Naive thymus-derived CD4-positive, alpha-beta T cell (primary cell): ENCODE data around the gene S100A7A. TPM values are rescaled to one million over a fixed set of nuclear protein-coding genes. Genes with fewer than 3 reads are reported as not detected.

ENCODE experiments used
- ATAC-seq: fragments of 150-1000 bp; cut with Tn5 transposase; 2 replicates; pipeline ENCODE4 v1.10.0; 2021; ENCODE audit warnings: mild to moderate bottlenecking, moderate library complexity
- CTCF ChIA-PET: fragments of 350-600 bp; sonication (Branson Sonifier 250); formaldehyde crosslinking; loops from one replicate; lab custom pipeline; 2021; ENCODE audit warnings: antibody characterized with exemption; lab: Charles Lee
- POLR2A ChIA-PET: fragments of 350-600 bp; sonication (Branson Sonifier 250); formaldehyde crosslinking; loops from one replicate; lab custom pipeline; 2021; ENCODE audit warnings: antibody characterized with exemption, inconsistent platforms; lab: Charles Lee
- DNase-seq, 9 donors: peaks; one replicate each; pipeline versions ENCODE4 v3.0.0 to v3.0.0-alpha.2; 2020 to 2022; ENCODE audit warnings: mixed read lengths in 1 of 9
- H3K27ac ChIP-seq: one replicate; pipeline ENCODE4 v1.7.0; 2013; ENCODE audit warnings: mild to moderate bottlenecking, low read depth, low read length, moderate library complexity
- H3K27me3 ChIP-seq, 2 donors: one replicate each; pipeline ENCODE4 v1.7.0; 2013; ENCODE audit warnings: low read length in 2 of 2, mild to moderate bottlenecking in 2 of 2, moderate library complexity in 2 of 2; ENCODE audit not compliant: control insufficient read depth in 2 of 2, insufficient read depth in 2 of 2
- H3K36me3 ChIP-seq, 3 experiments: 1 replicate in 2 of 3; 2 replicates in 1 of 3; pipeline ENCODE4 v1.7.0; 2013; ENCODE audit warnings: low read length in 3 of 3, mild to moderate bottlenecking in 3 of 3, moderate library complexity in 1 of 3; ENCODE audit not compliant: insufficient read depth in 3 of 3, control insufficient read depth in 2 of 3
- H3K4me1 ChIP-seq, 2 donors: one replicate each; pipeline ENCODE4 v1.7.0; 2013; ENCODE audit warnings: low read length in 2 of 2, mild to moderate bottlenecking in 2 of 2, moderate library complexity in 1 of 2; ENCODE audit not compliant: control insufficient read depth in 2 of 2, insufficient read depth in 2 of 2
- H3K4me3 ChIP-seq: 2 replicates; pipeline ENCODE4 v1.7.0; 2013; ENCODE audit warnings: mild to moderate bottlenecking, low read length
- H3K9me3 ChIP-seq, 3 experiments: 1 replicate in 2 of 3; 2 replicates in 1 of 3; pipeline ENCODE4 v1.7.0; 2013; ENCODE audit warnings: low read length in 3 of 3; ENCODE audit not compliant: control insufficient read depth in 2 of 3
- H3K27ac Mint-ChIP-seq, 9 donors: one replicate each; pipeline ENCODE4 v1.8.0; 2020 to 2022; ENCODE audit warnings: mixed read lengths in 9 of 9, mild to moderate bottlenecking in 8 of 9, moderate library complexity in 5 of 9, inconsistent platforms in 2 of 9
- H3K27me3 Mint-ChIP-seq, 5 donors: one replicate each; pipeline ENCODE4 v1.8.0; 2021 to 2022; ENCODE audit warnings: mixed read lengths in 5 of 5, mild to moderate bottlenecking in 1 of 5
- H3K36me3 Mint-ChIP-seq, 5 donors: one replicate each; pipeline ENCODE4 v1.8.0; 2020 to 2022; ENCODE audit warnings: mixed read lengths in 5 of 5, mild to moderate bottlenecking in 3 of 5, inconsistent platforms in 1 of 5
- H3K4me1 Mint-ChIP-seq, 7 donors: one replicate each; pipeline ENCODE4 v1.8.0; 2020 to 2022; ENCODE audit warnings: mixed read lengths in 7 of 7, mild to moderate bottlenecking in 3 of 7, inconsistent platforms in 1 of 7
- H3K4me3 Mint-ChIP-seq, 10 donors: one replicate each; pipeline ENCODE4 v1.8.0; 2020 to 2022; ENCODE audit warnings: mild to moderate bottlenecking in 10 of 10, mixed read lengths in 10 of 10, moderate library complexity in 6 of 10, inconsistent platforms in 2 of 10
- H3K9me3 Mint-ChIP-seq, 11 donors: one replicate each; pipeline ENCODE4 v1.8.0; 2020 to 2022; ENCODE audit warnings: mixed read lengths in 11 of 11, mild to moderate bottlenecking in 4 of 11, inconsistent platforms in 1 of 11, moderate library complexity in 1 of 11
- intact Hi-C, 2 donors: fragments of 100-400 bp; cut with micrococcal nuclease; formaldehyde crosslinking; loops; one replicate each; pipeline ENCODE4 v1.15.1; 2023
- polyA plus RNA-seq, 2 donors: library from polyadenylated mRNA; unstranded; fragments of 300-500 nt; fragmentation: Illumina TruSeq; gene quantifications; one replicate each; pipeline ENCODE4 v1.2.3, GENCODE V29; 2021
- total RNA-seq, 6 experiments: library from RNA in 5 of 6; stranded (reverse) in 5 of 6; gene quantifications; 1 replicate in 5 of 6; 2 replicates in 1 of 6; pipeline ENCODE4 v1.2.3 and lab custom pipeline; 2021 to 2026

Gene S100A7A
- total and polyA plus RNA-seq, 7 experiments from 2014 or later: not detected

DNA sequence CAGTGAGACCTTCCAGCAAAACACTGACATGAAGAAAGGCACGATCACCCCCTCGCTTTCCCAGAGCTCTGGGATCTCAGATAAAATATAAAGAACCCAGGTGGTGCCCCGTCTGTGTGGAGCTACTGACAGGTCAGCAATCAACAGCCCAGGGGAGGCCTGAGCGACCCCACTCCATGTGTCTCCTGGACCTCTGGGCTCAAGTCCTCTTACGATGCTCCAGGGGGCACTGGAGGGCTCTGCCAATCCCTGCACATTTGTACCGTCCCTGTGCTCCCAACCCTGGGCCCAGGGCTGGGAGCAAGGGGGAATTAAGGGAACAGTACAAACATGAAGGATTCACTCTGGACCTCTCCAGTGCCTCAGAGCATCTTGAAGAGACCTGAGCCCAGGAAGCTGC lies 12.5 kb downstream of the S100A7A start:
- ChIA-PET CTCF (no interaction called here), POLR2A (no interaction called here)
- Mint-ChIP-seq H3K4me1 (no peaks in the 10 kb centered on the region), H3K27me3 (peaks cover 5 to 55% (median 40%) of the 10 kb centered on the region in 5 donors), H3K27ac (no peak overlapping the region), H3K36me3 (no peaks in the 10 kb centered on the region), H3K9me3 (peaks cover 0 to 2% (median 0%) of the 10 kb centered on the region in 11 donors), H3K4me3 (no peak overlapping the region)
- Histone ChIP-seq H3K27ac (no peak overlapping the region), H3K9me3 (no peaks in the 10 kb centered on the region), H3K4me1 (no peaks in the 10 kb centered on the region), H3K27me3 (no peaks in the 10 kb centered on the region), H3K4me3 (no peak overlapping the region), H3K36me3 (no peaks in the 10 kb centered on the region)
- ATAC-seq: no peak
- intact Hi-C loops: no loop called here
- no peak for DNase-seq

DNA sequence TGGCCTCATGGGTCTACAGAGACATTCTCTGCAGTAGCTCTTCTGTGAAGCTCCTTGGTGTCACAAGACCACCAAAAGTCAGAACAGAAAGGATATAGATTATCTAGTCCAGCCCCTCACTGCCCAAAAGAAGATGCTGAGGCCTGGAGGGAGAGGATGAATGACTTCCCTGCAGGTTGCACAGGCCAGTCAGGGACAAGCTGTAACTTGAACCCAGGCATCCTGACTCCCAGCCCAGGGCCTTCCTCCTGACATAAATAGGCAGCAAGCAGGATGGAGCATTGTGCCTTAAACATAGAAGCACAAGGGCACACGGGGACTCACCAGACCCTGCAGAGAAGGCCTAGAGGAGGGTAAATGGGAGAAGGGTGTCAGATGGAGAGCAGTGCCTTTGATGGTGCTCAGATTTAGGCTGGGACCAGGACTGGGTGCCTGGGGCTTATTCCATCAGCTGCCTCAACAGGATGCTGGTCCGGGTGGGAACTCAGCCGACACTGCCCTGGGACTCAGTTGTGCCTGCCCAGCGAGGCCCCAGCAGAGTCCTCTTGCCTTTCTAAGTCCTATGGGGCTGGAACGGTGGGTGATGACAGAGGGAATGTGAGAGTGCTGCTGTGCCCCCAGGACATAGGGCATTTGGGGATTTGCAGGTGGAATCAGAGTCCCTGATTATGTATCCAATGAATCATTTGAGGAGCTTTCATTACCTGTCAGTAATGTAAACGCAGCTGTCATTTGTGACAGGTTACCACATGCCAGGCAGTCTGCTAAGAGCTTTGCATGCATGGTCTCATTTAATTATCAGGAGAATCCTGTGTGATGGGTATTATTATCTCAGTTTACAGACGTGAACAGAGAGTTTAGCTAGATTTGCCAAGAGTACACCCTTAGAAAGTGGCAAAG lies 13.2 kb downstream of the S100A7A start:
- Histone ChIP-seq H3K4me1 (no peaks in the 10 kb centered on the region), H3K27ac (no peak overlapping the region), H3K4me3 (no peak overlapping the region), H3K27me3 (no peaks in the 10 kb centered on the region), H3K9me3 (no peaks in the 10 kb centered on the region), H3K36me3 (no peaks in the 10 kb centered on the region)
- intact Hi-C loops: no loop called here
- H3K27me3 Mint-ChIP-seq: peaks cover 5 to 49% (median 34%) of the 10 kb centered on the region in 5 donors
- peaks cover 0 to 2% (median 0%) of the 10 kb centered on the region in 11 donors for H3K9me3 Mint-ChIP-seq
- ATAC-seq: no peak
- no peak overlapping the region for H3K27ac Mint-ChIP-seq
- H3K36me3 Mint-ChIP-seq: no peaks in the 10 kb centered on the region
- ChIA-PET POLR2A (no interaction called here), CTCF (no interaction called here)
- DNase-seq: no peak
- H3K4me3 Mint-ChIP-seq: no peak overlapping the region
- no peaks in the 10 kb centered on the region for H3K4me1 Mint-ChIP-seq

DNA sequence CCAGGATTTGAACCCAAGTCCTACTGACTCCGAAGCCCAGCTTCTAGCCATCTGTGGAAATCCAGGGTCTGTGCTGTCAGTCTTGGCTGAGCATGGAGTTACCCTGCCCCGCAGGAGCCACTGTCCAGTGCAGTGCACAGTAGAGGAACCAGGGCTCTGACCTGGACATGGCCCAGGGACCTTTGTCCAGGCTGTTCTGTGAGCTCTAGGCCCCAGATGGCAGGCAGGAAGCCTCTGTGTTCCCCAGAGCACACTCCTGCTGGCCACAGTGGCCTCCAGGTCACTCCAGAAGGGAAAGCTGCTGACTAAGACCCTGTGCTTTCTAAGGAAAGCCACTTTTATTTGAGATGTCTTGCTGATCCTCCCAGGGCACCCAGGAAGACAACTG lies 13.8 kb downstream of the S100A7A start:
- peaks cover 0 to 2% (median 0%) of the 10 kb centered on the region in 11 donors for H3K9me3 Mint-ChIP-seq
- H3K4me1 Mint-ChIP-seq: no peaks in the 10 kb centered on the region
- intact Hi-C loops: no loop called here
- no peak overlapping the region for H3K4me3 Mint-ChIP-seq
- H3K4me3 ChIP-seq: no peak overlapping the region
- CTCF ChIA-PET: no interaction called here
- no peak for DNase-seq
- ATAC-seq: no peak
- H3K27me3 ChIP-seq: no peaks in the 10 kb centered on the region
- H3K36me3 ChIP-seq: no peaks in the 10 kb centered on the region
- H3K36me3 Mint-ChIP-seq: no peaks in the 10 kb centered on the region
- H3K27ac Mint-ChIP-seq: no peak overlapping the region
- no peaks in the 10 kb centered on the region for H3K9me3 ChIP-seq
- H3K4me1 ChIP-seq: no peaks in the 10 kb centered on the region
- peaks cover 5 to 43% (median 27%) of the 10 kb centered on the region in 5 donors for H3K27me3 Mint-ChIP-seq
- no peak overlapping the region for H3K27ac ChIP-seq
- POLR2A ChIA-PET: no interaction called here

DNA sequence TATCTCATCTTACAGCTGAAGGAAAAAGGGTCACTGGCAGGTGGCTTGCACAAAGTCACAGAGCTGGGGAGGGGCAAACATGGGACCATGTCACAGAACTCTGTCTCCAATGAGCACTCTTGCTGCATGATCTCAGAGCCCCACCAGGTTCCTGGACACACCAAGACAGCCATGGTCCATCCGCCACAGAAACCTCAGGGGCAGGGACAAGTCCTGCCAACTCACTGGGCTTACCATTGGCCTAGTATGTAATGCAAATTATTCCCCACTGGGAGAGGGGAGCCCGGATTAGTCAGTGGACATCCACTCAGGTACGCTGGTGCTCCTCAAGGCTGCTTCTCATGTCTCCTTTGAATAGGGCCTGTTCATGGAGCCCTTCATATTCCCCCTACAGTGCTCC lies 14.2 kb downstream of the S100A7A start:
- H3K36me3 Mint-ChIP-seq: no peaks in the 10 kb centered on the region
- no peaks in the 10 kb centered on the region for H3K4me1 ChIP-seq
- ChIA-PET POLR2A (no interaction called here), CTCF (no interaction called here)
- H3K27me3 ChIP-seq: no peaks in the 10 kb centered on the region
- DNase-seq (no peak), ATAC-seq (no peak)
- no peaks in the 10 kb centered on the region for H3K9me3 ChIP-seq
- H3K27ac ChIP-seq: no peak overlapping the region
- H3K27ac Mint-ChIP-seq: no peak overlapping the region
- no peak overlapping the region for H3K4me3 ChIP-seq
- no peaks in the 10 kb centered on the region for H3K36me3 ChIP-seq
- no peaks in the 10 kb centered on the region for H3K4me1 Mint-ChIP-seq
- intact Hi-C loops: no loop called here
- no peak overlapping the region for H3K4me3 Mint-ChIP-seq
- peaks cover 2 to 41% (median 25%) of the 10 kb centered on the region in 5 donors for H3K27me3 Mint-ChIP-seq
- peaks cover 0 to 2% (median 0%) of the 10 kb centered on the region in 11 donors for H3K9me3 Mint-ChIP-seq

DNA sequence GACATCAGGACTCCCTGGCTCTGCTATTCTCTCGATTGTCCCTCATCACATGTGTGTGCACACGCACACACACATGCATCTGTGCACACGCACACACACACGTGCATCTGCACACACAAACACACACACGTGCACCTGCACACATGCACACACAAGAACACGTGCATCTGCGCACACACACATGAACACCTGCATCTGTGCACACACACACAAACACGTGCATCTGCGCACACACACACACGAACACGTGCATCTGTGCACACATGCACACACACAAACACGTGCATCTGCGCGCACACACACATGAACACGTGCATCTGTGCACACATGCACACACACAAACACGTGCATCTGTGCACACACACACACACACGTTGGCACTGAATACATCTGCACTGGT lies 14.7 kb downstream of the S100A7A start:
- intact Hi-C loops: no loop called here
- Histone ChIP-seq H3K27ac (no peak overlapping the region), H3K4me3 (no peak overlapping the region), H3K27me3 (no peaks in the 10 kb centered on the region), H3K36me3 (no peaks in the 10 kb centered on the region), H3K4me1 (no peaks in the 10 kb centered on the region), H3K9me3 (no peaks in the 10 kb centered on the region)
- no peaks in the 10 kb centered on the region for H3K4me1 Mint-ChIP-seq
- no peaks in the 10 kb centered on the region for H3K36me3 Mint-ChIP-seq
- no peak for DNase-seq
- no peak overlapping the region for H3K4me3 Mint-ChIP-seq
- ATAC-seq: no peak
- H3K9me3 Mint-ChIP-seq: peaks cover 0 to 1% (median 0%) of the 10 kb centered on the region in 11 donors
- H3K27ac Mint-ChIP-seq: peak overlapping the region in 1 of 9 donors; percentile 76
- ChIA-PET CTCF (no interaction called here), POLR2A (no interaction called here)
- H3K27me3 Mint-ChIP-seq: peaks cover 1 to 43% (median 21%) of the 10 kb centered on the region in 5 donors

DNA sequence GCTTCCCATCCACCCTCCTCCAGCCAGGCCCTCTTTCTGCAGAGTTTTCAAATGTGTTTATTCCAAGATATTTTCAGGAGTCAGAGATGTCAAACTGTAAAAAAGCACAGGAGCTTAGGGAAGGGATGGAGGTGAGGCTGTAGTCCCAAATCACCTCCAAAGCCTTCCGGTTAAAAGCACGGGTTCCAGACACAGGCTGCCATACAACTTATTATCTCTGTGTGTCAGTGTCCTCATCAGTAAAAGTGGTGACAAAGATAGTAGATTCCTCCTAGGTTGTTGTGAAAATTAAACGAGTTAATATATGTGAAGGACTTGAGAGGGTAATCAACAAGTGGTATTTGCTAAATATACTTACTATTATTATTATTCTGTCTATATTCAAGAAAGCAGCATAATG lies 15.1 kb downstream of the S100A7A start:
- H3K36me3 Mint-ChIP-seq: no peaks in the 10 kb centered on the region
- peak overlapping the region in 1 of 9 donors; percentile 76 for H3K27ac Mint-ChIP-seq
- ChIA-PET POLR2A (no interaction called here), CTCF (no interaction called here)
- Histone ChIP-seq H3K9me3 (no peaks in the 10 kb centered on the region), H3K27me3 (no peaks in the 10 kb centered on the region), H3K36me3 (no peaks in the 10 kb centered on the region), H3K27ac (no peak overlapping the region), H3K4me1 (no peaks in the 10 kb centered on the region), H3K4me3 (no peak overlapping the region)
- intact Hi-C loops: no loop called here
- H3K4me1 Mint-ChIP-seq: peaks cover 0 to 2% (median 0%) of the 10 kb centered on the region in 7 donors
- no peak for ATAC-seq
- DNase-seq: no peak
- no peak overlapping the region for H3K4me3 Mint-ChIP-seq
- H3K27me3 Mint-ChIP-seq: peaks cover 0 to 43% (median 18%) of the 10 kb centered on the region in 5 donors
- no peaks in the 10 kb centered on the region for H3K9me3 Mint-ChIP-seq

DNA sequence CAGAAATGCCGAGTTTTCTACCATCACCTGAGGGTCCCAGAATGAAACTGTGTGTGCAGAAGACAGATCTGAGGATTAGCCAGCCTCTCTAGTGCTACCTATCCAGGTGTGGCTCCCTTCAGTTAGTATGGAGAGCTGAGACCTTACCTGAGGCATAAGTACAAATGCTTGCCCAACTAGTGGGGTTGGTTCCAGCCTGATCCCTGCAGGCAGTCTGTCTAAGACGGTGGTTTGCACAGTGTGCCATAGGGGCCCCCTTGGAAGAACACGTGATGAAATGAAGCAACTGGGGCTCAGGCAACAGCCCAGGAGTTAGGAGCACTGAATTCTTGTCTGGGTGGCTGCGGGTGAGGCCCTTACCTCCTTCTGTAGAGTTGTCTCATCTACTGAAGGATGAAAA lies 15.6 kb downstream of the S100A7A start:
- Histone ChIP-seq H3K9me3 (no peaks in the 10 kb centered on the region), H3K4me1 (no peaks in the 10 kb centered on the region), H3K36me3 (no peaks in the 10 kb centered on the region), H3K27me3 (no peaks in the 10 kb centered on the region), H3K4me3 (no peak overlapping the region), H3K27ac (no peak overlapping the region)
- H3K4me3 Mint-ChIP-seq: no peak overlapping the region
- ChIA-PET POLR2A (no interaction called here), CTCF (no interaction called here)
- intact Hi-C loops: no loop called here
- H3K9me3 Mint-ChIP-seq: no peaks in the 10 kb centered on the region
- DNase-seq (no peak), ATAC-seq (no peak)
- H3K27me3 Mint-ChIP-seq: peaks cover 0 to 40% (median 13%) of the 10 kb centered on the region in 5 donors
- no peak overlapping the region for H3K27ac Mint-ChIP-seq
- no peaks in the 10 kb centered on the region for H3K36me3 Mint-ChIP-seq
- peaks cover 0 to 4% (median 0%) of the 10 kb centered on the region in 7 donors for H3K4me1 Mint-ChIP-seq
